ENCODE results near the gene DCC. TPM values are rescaled to one million over a fixed set of nuclear protein-coding genes. Genes with fewer than 3 reads are reported as not detected.

The DCC gene
- total RNA-seq, 1 experiment from 2014 or later = not detected

- Histone ChIP-seq H3K79me2 (ENCODE audit: insufficient read depth, low read length) (no peaks in the 10 kb centered on the region), H3K9ac (ENCODE audit: low read length) (no peak overlapping the region), H3K4me3 (replicated peaks in 1 of 2; ENCODE audit: low read depth in 1 of 2, low read length in 2 of 2) (no peak overlapping the region), H3K27ac (ENCODE audit: low read depth, low read length) (no peak overlapping the region), H3K9me2 (ENCODE audit: insufficient read depth) (no peaks in the 10 kb centered on the region), H3K27me3 (ENCODE audit: insufficient read depth, low read length) (no peaks in the 10 kb centered on the region), H3K4me1 (ENCODE audit: control insufficient read depth in 1 of 2, insufficient read depth in 2 of 2, low read length in 2 of 2) (no peaks in the 10 kb centered on the region), H3K9me3 (ENCODE audit: control insufficient read depth in 1 of 2, insufficient read depth in 1 of 2, low read depth in 1 of 2, low read length in 2 of 2) (peaks cover 3 to 12% of the 10 kb centered on the region in 2 experiments; a peak in 2 of 4 replicates), H3K36me3 (ENCODE audit: control insufficient read depth in 1 of 2, insufficient read depth in 2 of 2, low read length in 2 of 2) (no peaks in the 10 kb centered on the region), H4K20me1 (ENCODE audit: insufficient read depth) (no peaks in the 10 kb centered on the region), H2AFZ (ENCODE audit: low read depth, low read length, poor library complexity, severe bottlenecking) (no peak overlapping the region), H3K4me2 (ENCODE audit: low read length) (no peak overlapping the region)
- POLR2A ChIA-PET = no interaction called here
- RAD21 ChIA-PET (ENCODE audit: low non-redundant PET in 1 of 2, low total read pairs in 2 of 2, uncharacterized antibody in 2 of 2, unreplicated experiment in 2 of 2) = no interaction called here
- DNase-seq (ENCODE audit: low read depth, low spot score) (no peak), ATAC-seq (no peak)
- intact Hi-C loops (cut with micrococcal nuclease) = no loop called here
- CTCF ChIA-PET = no interaction called here
- TF ChIP-seq SIN3A (IDR thresholded peaks at IDR 0.05; ENCODE audit: low read depth) = no peak
- no peak for TF ChIP-seq SRF (IDR thresholded peaks at IDR 0.05; ENCODE audit: low read depth)
- TF ChIP-seq REST (IDR thresholded peaks at IDR 0.05; ENCODE audit: low read depth) = no peak
- TF ChIP-seq CTCF (IDR thresholded peaks at IDR 0.05 in 2 of 3, conservative IDR thresholded peaks at IDR 0.05 in 1 of 3; ENCODE audit: borderline replicate concordance in 1 of 3, insufficient read depth in 1 of 3, low read depth in 2 of 3, low read length in 2 of 3) = no peak
- no peak for TF ChIP-seq CEBPB (IDR thresholded peaks at IDR 0.05; ENCODE audit: low read depth)
- TF ChIP-seq RAD21 (IDR thresholded peaks at IDR 0.05; ENCODE audit: low read depth) = no peak
- BruUV-seq (replicated peaks) = no TSS peak
Observed at GRCh38 chr18:52992041-52992440, 652.0 kb downstream of the DCC start.

All from HCT116 (cell line).